ENCODE results near the gene GTF3C5. TPM values are rescaled to one million over a fixed set of nuclear protein-coding genes. Genes with fewer than 3 reads are reported as not detected.
"Not testable (repeated sequence)": the region's sequence is repeated elsewhere in the genome, so short reads cannot be mapped to it uniquely, and the experiment has no call there.

The GTF3C5 gene
- total and polyA plus RNA-seq, 8 donors, result 25.7 to 85.2 (median 45.4) TPM

- no peak for TF ChIP-seq CTCF (IDR thresholded peaks at IDR 0.05)
- TF ChIP-seq POLR2AphosphoS5 (IDR thresholded peaks at IDR 0.05), result no peak
- TF ChIP-seq POLR2A (IDR thresholded peaks at IDR 0.05), result no peak
- TF ChIP-seq EP300 (IDR thresholded peaks at IDR 0.05), result no peak
Observed at GRCh38 chr9:133066181-133066983, 35.6 kb downstream of the GTF3C5 start.

DNA sequence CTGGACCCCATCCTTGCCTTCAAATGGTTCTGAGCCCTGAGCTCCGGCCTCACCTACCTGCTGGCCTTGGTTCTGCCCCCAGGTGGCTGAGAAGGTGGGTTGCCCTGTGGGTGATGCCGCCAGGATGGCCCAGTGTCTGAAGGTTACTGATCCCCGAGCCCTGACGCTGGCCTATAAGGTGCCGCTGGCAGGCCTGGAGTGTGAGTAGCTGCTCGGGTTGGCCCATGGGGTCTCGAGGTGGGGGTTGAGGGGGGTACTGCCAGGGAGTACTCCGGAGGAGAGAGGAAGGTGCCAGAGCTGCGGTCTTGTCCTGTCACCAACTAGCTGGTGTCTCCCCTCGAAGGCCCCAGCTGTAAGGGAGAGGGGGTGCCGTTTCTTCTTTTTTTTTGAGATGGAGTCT is 36.2 kb downstream of the GTF3C5 start:
- Histone ChIP-seq H3K36me3 (peaks cover 0 to 36% (median 11%) of the 10 kb centered on the region in 4 donors), H3K4me3 (no peak overlapping the region), H3K9me3 (no peaks in the 10 kb centered on the region), H3K27ac (no peak overlapping the region), H3K27me3 (no peaks in the 10 kb centered on the region), H3K4me1 (no peaks in the 10 kb centered on the region)
- 88 to 92% (median 92%) methylated on average over 11 of the region's 11 CpGs for WGBS, 5 donors
- no peak for DNase-seq
- intact Hi-C loops (cut with DNase I; ENCODE audit: low total_unique reads), result no loop called here
- TF ChIP-seq POLR2A (IDR thresholded peaks at IDR 0.05) (no peak), POLR2AphosphoS5 (IDR thresholded peaks at IDR 0.05) (no peak), EP300 (IDR thresholded peaks at IDR 0.05) (no peak), CTCF (IDR thresholded peaks at IDR 0.05) (no peak)

More at GRCh38 chr9:133066181-133066983, 35.6 kb downstream of the GTF3C5 start:
- H3K27ac ChIP-seq, result no peak overlapping the region
- no peak for DNase-seq
- intact Hi-C loops (cut with DNase I; ENCODE audit: low total_unique reads), result no loop called here
- 83 to 96% (median 92%) methylated on average over 20 to 25 of the region's 25 CpGs for WGBS, 5 donors
- H3K4me3 ChIP-seq, result no peak overlapping the region
- H3K36me3 ChIP-seq, result peaks cover 0 to 36% (median 11%) of the 10 kb centered on the region in 4 donors
- H3K9me3 ChIP-seq, result no peaks in the 10 kb centered on the region
- H3K4me1 ChIP-seq, result peaks cover 0 to under 1% (median 0%) of the 10 kb centered on the region in 4 donors
- H3K27me3 ChIP-seq, result no peaks in the 10 kb centered on the region

DNA sequence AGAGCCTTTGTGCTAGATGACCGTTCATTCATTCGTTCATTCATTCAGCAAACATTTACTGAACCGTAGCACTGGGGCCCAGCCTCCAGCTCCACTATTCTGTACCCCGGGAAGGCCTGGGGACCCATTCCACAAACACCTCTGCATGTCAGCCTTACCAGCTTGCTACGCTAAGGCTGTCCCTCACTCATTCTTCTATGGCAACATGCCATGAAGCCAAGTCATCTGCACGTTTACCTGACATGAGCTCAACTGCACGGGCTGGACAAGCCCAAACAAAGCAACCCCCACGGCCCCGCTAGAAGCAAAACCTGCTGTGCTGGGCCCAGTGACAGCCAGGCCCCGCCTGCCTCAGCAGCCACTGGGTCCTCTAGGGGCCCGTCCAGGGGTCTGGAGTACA is 37.0 kb downstream of the GTF3C5 start:
- Histone ChIP-seq H3K4me3 (no peak overlapping the region), H3K9me3 (no peaks in the 10 kb centered on the region), H3K36me3 (peaks cover 0 to 36% (median 11%) of the 10 kb centered on the region in 4 donors), H3K4me1 (no peaks in the 10 kb centered on the region), H3K27me3 (no peaks in the 10 kb centered on the region), H3K27ac (no peak overlapping the region)
- 73 to 82% (median 75%) methylated on average over 10 to 11 of the region's 11 CpGs for WGBS, 5 donors
- TF ChIP-seq CTCF (IDR thresholded peaks at IDR 0.05), result no peak
- no peak for TF ChIP-seq EP300 (IDR thresholded peaks at IDR 0.05)
- TF ChIP-seq POLR2A (IDR thresholded peaks at IDR 0.05), result no peak
- TF ChIP-seq POLR2AphosphoS5 (IDR thresholded peaks at IDR 0.05), result no peak
- intact Hi-C loops (cut with DNase I; ENCODE audit: low total_unique reads), result no loop called here
- DNase-seq, result peak in 1 of 2 donors; percentile 27

- H3K36me3 ChIP-seq, result peaks cover 0 to 36% (median 11%) of the 10 kb centered on the region in 4 donors
- not testable (repeated sequence) for H3K4me3 ChIP-seq
Observed at GRCh38 chr9:133068431-133068830, 37.6 kb downstream of the GTF3C5 start.

DNA sequence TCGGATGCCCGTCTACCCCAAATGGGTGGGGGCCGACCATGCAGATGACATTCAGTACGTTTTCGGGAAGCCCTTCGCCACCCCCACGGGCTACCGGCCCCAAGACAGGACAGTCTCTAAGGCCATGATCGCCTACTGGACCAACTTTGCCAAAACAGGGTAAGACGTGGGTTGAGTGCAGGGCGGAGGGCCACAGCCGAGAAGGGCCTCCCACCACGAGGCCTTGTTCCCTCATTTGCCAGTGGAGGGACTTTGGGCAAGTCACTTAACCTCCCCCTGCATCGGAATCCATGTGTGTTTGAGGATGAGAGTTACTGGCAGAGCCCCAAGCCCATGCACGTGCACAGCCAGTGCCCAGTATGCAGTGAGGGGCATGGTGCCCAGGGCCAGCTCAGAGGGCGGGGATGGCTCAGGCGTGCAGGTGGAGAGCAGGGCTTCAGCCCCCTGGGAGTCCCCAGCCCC is 39.7 kb downstream of the GTF3C5 start:
- H3K27ac ChIP-seq; H3K9me3 ChIP-seq; DNase-seq; H3K27me3 ChIP-seq; H3K4me1 ChIP-seq; intact Hi-C loops (cut with DNase I; ENCODE audit: low total_unique reads); H3K4me3 ChIP-seq: not testable (repeated sequence)
- WGBS, 5 donors, result 85 to 95% (median 91%) methylated on average over 15 to 17 of the region's 17 CpGs
- peaks cover 0 to 24% (median 6%) of the 10 kb centered on the region in 4 donors for H3K36me3 ChIP-seq

More at GRCh38 chr9:133068431-133068830, 37.6 kb downstream of the GTF3C5 start:
- H3K4me1 ChIP-seq; H3K27ac ChIP-seq; H3K9me3 ChIP-seq; intact Hi-C loops (cut with DNase I; ENCODE audit: low total_unique reads); H3K27me3 ChIP-seq; DNase-seq: not testable (repeated sequence)
- WGBS, 5 donors, result 89 to 100% (median 95%) methylated on average over 1 to 2 of the region's 15 CpGs; no CpG with 5 or more reads in 1 of the 5 donors

GRCh38 chr9:133070985-133071384 is 40.2 kb downstream of the GTF3C5 start:
- H3K4me1 ChIP-seq; H3K27ac ChIP-seq; intact Hi-C loops (cut with DNase I; ENCODE audit: low total_unique reads); H3K27me3 ChIP-seq; DNase-seq; H3K4me3 ChIP-seq; H3K9me3 ChIP-seq: not testable (repeated sequence)
- 90 to 100% (median 92%) methylated on average over 4 to 23 of the region's 31 CpGs for WGBS, 5 donors
- H3K36me3 ChIP-seq, result peaks cover 0 to 24% (median 5%) of the 10 kb centered on the region in 4 donors

All from stomach (tissue), 9 donors.